ENCODE data around the gene ZBED3. TPM values are rescaled to one million over a fixed set of nuclear protein-coding genes. Genes with fewer than 3 reads are reported as not detected.

The ZBED3 gene
- total RNA-seq, 1 donor from 2014 or later: 15.8 TPM

GRCh38 chr5:77066184-77066583, 20.9 kb downstream of the ZBED3 start:
- no peaks in the 10 kb centered on the region for H3K27me3 Mint-ChIP-seq (ENCODE audit: low read depth)
- TF ChIP-seq CTCF (IDR thresholded peaks at IDR 0.05): no peak
- H3K36me3 Mint-ChIP-seq (ENCODE audit: low read depth): peaks cover 15% of the 10 kb centered on the region
- no peaks in the 10 kb centered on the region for H3K9me3 Mint-ChIP-seq (ENCODE audit: low read depth)
- H3K4me1 Mint-ChIP-seq (ENCODE audit: low read depth): peaks cover 5% of the 10 kb centered on the region
- no peak overlapping the region for H3K4me3 Mint-ChIP-seq (ENCODE audit: unreplicated experiment)
- no peak overlapping the region for H3K27ac Mint-ChIP-seq (ENCODE audit: unreplicated experiment)
- no peak for DNase-seq (ENCODE audit: low spot score)

GRCh38 chr5:77065256-77065655, 21.8 kb downstream of the ZBED3 start:
- Mint-ChIP-seq H3K36me3 (ENCODE audit: low read depth) (peaks cover 14% of the 10 kb centered on the region), H3K4me3 (ENCODE audit: unreplicated experiment) (no peak overlapping the region)

GRCh38 chr5:77064040-77064439, 23.0 kb downstream of the ZBED3 start:
- Mint-ChIP-seq H3K9me3 (ENCODE audit: low read depth) (no peaks in the 10 kb centered on the region), H3K27ac (ENCODE audit: unreplicated experiment) (no peak overlapping the region), H3K36me3 (ENCODE audit: low read depth) (peaks cover 18% of the 10 kb centered on the region), H3K27me3 (ENCODE audit: low read depth) (no peaks in the 10 kb centered on the region), H3K4me1 (ENCODE audit: low read depth) (peaks cover 5% of the 10 kb centered on the region), H3K4me3 (ENCODE audit: unreplicated experiment) (no peak overlapping the region)
- TF ChIP-seq CTCF (IDR thresholded peaks at IDR 0.05): no peak
- no peak for DNase-seq (ENCODE audit: low spot score)

More at GRCh38 chr5:77065256-77065655, 21.8 kb downstream of the ZBED3 start:
- H3K4me1 Mint-ChIP-seq (ENCODE audit: low read depth): peaks cover 5% of the 10 kb centered on the region
- no peaks in the 10 kb centered on the region for H3K9me3 Mint-ChIP-seq (ENCODE audit: low read depth)
- no peak for DNase-seq (ENCODE audit: low spot score)
- H3K27me3 Mint-ChIP-seq (ENCODE audit: low read depth): no peaks in the 10 kb centered on the region
- H3K27ac Mint-ChIP-seq (ENCODE audit: unreplicated experiment): no peak overlapping the region
- TF ChIP-seq CTCF (IDR thresholded peaks at IDR 0.05): no peak

GRCh38 chr5:77046416-77047073, 40.5 kb downstream of the ZBED3 start:
- peaks cover 19% of the 10 kb centered on the region for H3K36me3 Mint-ChIP-seq (ENCODE audit: low read depth)
- no peaks in the 10 kb centered on the region for H3K4me1 Mint-ChIP-seq (ENCODE audit: low read depth)
- H3K9me3 Mint-ChIP-seq (ENCODE audit: low read depth): no peaks in the 10 kb centered on the region
- TF ChIP-seq CTCF (IDR thresholded peaks at IDR 0.05): no peak
- DNase-seq (ENCODE audit: low spot score): no peak
- no peak overlapping the region for H3K4me3 Mint-ChIP-seq (ENCODE audit: unreplicated experiment)
- H3K27ac Mint-ChIP-seq (ENCODE audit: unreplicated experiment): no peak overlapping the region
- no peaks in the 10 kb centered on the region for H3K27me3 Mint-ChIP-seq (ENCODE audit: low read depth)

GRCh38 chr5:77035950-77036349, 51.1 kb downstream of the ZBED3 start:
- H3K4me1 Mint-ChIP-seq (ENCODE audit: low read depth): peaks cover 20% of the 10 kb centered on the region
- no peak for TF ChIP-seq CTCF (IDR thresholded peaks at IDR 0.05)
- H3K27me3 Mint-ChIP-seq (ENCODE audit: low read depth): no peaks in the 10 kb centered on the region
- no peaks in the 10 kb centered on the region for H3K9me3 Mint-ChIP-seq (ENCODE audit: low read depth)
- H3K36me3 Mint-ChIP-seq (ENCODE audit: low read depth): peaks cover 17% of the 10 kb centered on the region
- no peak for DNase-seq (ENCODE audit: low spot score)
- H3K27ac Mint-ChIP-seq (ENCODE audit: unreplicated experiment): no peak overlapping the region
- H3K4me3 Mint-ChIP-seq (ENCODE audit: unreplicated experiment): no peak overlapping the region

All from chondrocyte (in vitro differentiated cells).